Natural killer cell (primary cell): Measurements from ENCODE around the gene CRIM1. TPM values are rescaled to one million over a fixed set of nuclear protein-coding genes. Genes with fewer than 3 reads are reported as not detected.

Source experiments
- ATAC-seq, 3 donors: fragments of 150-1000 bp in 2 of 3; fragments of 200-7000 bp in 1 of 3; cut with Tn5 transposase; 1 replicate in 1 of 3; 2 replicates in 2 of 3; pipeline ENCODE4 v1.10.0; 2021; ENCODE audit warnings: mild to moderate bottlenecking in 2 of 3, moderate library complexity in 2 of 3
- DNase-seq, 2 donors: peaks; one replicate each; pipeline versions ENCODE4 v3.0.0 to v3.0.0-alpha.2; 2013 to 2021; ENCODE audit warnings: mixed read lengths in 1 of 2
- H3K27ac ChIP-seq: one replicate; pipeline ENCODE4 v1.5.1; 2013; ENCODE audit warnings: mild to moderate bottlenecking, low read length
- H3K27me3 ChIP-seq: one replicate; pipeline ENCODE4 v1.6.1; 2013; ENCODE audit warnings: low read length; ENCODE audit not compliant: control insufficient read depth, insufficient read depth
- H3K36me3 ChIP-seq: one replicate; pipeline ENCODE4 v1.6.1; 2013; ENCODE audit warnings: low read length; ENCODE audit not compliant: control insufficient read depth, insufficient read depth
- H3K4me1 ChIP-seq: one replicate; pipeline ENCODE4 v1.6.1; 2013; ENCODE audit warnings: low read length; ENCODE audit not compliant: control insufficient read depth, insufficient read depth
- H3K4me3 ChIP-seq: one replicate; pipeline ENCODE4 v1.5.1; 2013; ENCODE audit warnings: low read length
- H3K9me3 ChIP-seq: one replicate; pipeline ENCODE4 v1.6.1; 2013; ENCODE audit warnings: low read length; ENCODE audit not compliant: control insufficient read depth, insufficient read depth
- H3K27ac Mint-ChIP-seq, 2 donors: one replicate each; pipeline ENCODE4 v1.8.0; 2022; ENCODE audit warnings: mild to moderate bottlenecking in 2 of 2, mixed read lengths in 2 of 2, moderate library complexity in 1 of 2
- H3K27me3 Mint-ChIP-seq, 2 donors: one replicate each; pipeline ENCODE4 v1.8.0; 2022; ENCODE audit warnings: low read depth in 2 of 2, mixed read lengths in 2 of 2
- H3K36me3 Mint-ChIP-seq: one replicate; pipeline ENCODE4 v1.8.0; 2022; ENCODE audit warnings: mixed read lengths
- H3K4me1 Mint-ChIP-seq, 2 donors: one replicate each; pipeline ENCODE4 v1.8.0; 2022; ENCODE audit warnings: mixed read lengths in 2 of 2
- H3K4me3 Mint-ChIP-seq: one replicate; pipeline ENCODE4 v1.8.0; 2022; ENCODE audit warnings: mild to moderate bottlenecking, moderate library complexity, mixed read lengths
- H3K9me3 Mint-ChIP-seq, 2 donors: one replicate each; pipeline ENCODE4 v1.8.0; 2022; ENCODE audit warnings: mixed read lengths in 2 of 2
- CTCF ChIP-seq: fragments of 200-600 bp; IDR thresholded peaks from one replicate; pipeline ENCODE4 v1.8.0; 2022; ENCODE audit warnings: antibody characterized with exemption
- whole genome bisulfite sequencing: methylation state at CpG from one replicate; pipeline ENCODE4 v1.1.7; 2013; ENCODE audit warnings: missing lambda C conversion rate; ENCODE audit not compliant: insufficient coverage; 5-methylcytosine and 5-hydroxymethylcytosine counted together
- intact Hi-C: fragments of 100-400 bp; cut with micrococcal nuclease; formaldehyde crosslinking; loops from one replicate; pipeline ENCODE4 v1.14.2; 2022
- total RNA-seq, 4 donors: library from RNA; stranded (reverse); fragments of 120-200 nt in 1 of 4; gene quantifications; one replicate each; pipeline versions ENCODE4 v1.2.3 to v1.2.4, GENCODE V29; 2013 to 2022

The CRIM1 gene
- total RNA-seq, 3 donors from 2014 or later (not counting 1 experiment from before 2014, with no cell fraction given): 19.3 to 34.1 (median 32.9) TPM

- Mint-ChIP-seq H3K36me3 (peaks cover under 1% of the 10 kb centered on the region), H3K27me3 (no peaks in the 10 kb centered on the region), H3K27ac (no peak overlapping the region), H3K4me3 (no peak overlapping the region), H3K9me3 (no peaks in the 10 kb centered on the region), H3K4me1 (peaks cover 6 to 22% of the 10 kb centered on the region in 2 donors)
- H3K27me3 ChIP-seq: no peaks in the 10 kb centered on the region
- DNase-seq (no peak), ATAC-seq (no peak)
- WGBS: 88% methylated on average over 2 of the region's 6 CpGs
- intact Hi-C loops: no loop called here
- no peak overlapping the region for H3K27ac ChIP-seq
- H3K9me3 ChIP-seq: no peaks in the 10 kb centered on the region
- H3K4me3 ChIP-seq: no peak overlapping the region
- H3K4me1 ChIP-seq: no peaks in the 10 kb centered on the region
- TF ChIP-seq CTCF: no peak
- peaks cover 19% of the 10 kb centered on the region for H3K36me3 ChIP-seq
These were observed 212.3 kb downstream of the CRIM1 start for GRCh38 chr2:36567711-36568408.

DNA sequence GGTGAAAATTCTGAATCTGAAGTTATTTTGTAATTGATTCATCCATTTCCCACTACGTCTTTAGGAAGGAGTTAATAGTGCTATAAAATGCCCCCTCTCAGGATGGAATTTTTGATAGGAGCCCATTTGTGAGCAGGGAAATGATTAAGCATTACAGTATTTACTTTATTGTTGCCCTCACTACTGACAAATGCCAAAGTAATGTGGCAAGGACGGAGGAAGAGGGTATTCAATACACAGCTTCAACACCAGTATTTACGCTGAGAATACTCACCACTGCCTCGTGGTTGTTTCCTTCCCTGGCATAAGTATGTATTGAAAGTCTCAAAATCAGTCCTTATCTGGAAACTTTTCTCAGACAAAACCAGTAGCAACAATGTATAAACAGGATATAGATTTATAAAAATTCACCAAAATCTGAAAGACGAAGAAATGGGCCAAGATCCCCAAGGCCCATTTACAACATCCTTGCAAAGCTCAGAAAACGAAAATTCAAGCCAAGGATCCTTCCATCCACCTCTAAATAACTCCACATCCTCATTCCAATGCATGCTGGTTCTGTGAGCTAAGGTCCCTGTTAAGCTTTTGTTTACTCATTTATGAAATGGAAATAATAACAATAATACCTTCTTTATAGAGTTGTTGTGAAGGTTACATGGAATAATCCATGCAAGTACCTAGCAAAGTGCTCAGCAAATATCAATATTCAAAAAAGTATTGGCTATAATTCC is 213.1 kb downstream of the CRIM1 start:
- TF ChIP-seq CTCF: no peak
- H3K36me3 ChIP-seq: peaks cover 17% of the 10 kb centered on the region
- intact Hi-C loops: no loop called here

GRCh38 chr2:36569267-36569856 is 213.8 kb downstream of the CRIM1 start:
- no peaks in the 10 kb centered on the region for H3K27me3 ChIP-seq
- peaks cover 11% of the 10 kb centered on the region for H3K36me3 Mint-ChIP-seq
- WGBS: 88% methylated on average over 2 of the region's 3 CpGs
- peaks cover 20% of the 10 kb centered on the region for H3K36me3 ChIP-seq
- H3K4me1 Mint-ChIP-seq: peaks cover 0 to 13% of the 10 kb centered on the region in 2 donors
- H3K4me1 ChIP-seq: no peaks in the 10 kb centered on the region
- no peak overlapping the region for H3K4me3 ChIP-seq
- no peak for ATAC-seq
- no peaks in the 10 kb centered on the region for H3K9me3 ChIP-seq
- H3K27ac ChIP-seq: no peak overlapping the region
- no peaks in the 10 kb centered on the region for H3K9me3 Mint-ChIP-seq
- no peak overlapping the region for H3K27ac Mint-ChIP-seq
- H3K27me3 Mint-ChIP-seq: no peaks in the 10 kb centered on the region
- TF ChIP-seq CTCF: no peak
- no peak overlapping the region for H3K4me3 Mint-ChIP-seq
- no peak for DNase-seq
- intact Hi-C loops: no loop called here

More for the DNA sequence above, 213.1 kb downstream of the CRIM1 start:
- Mint-ChIP-seq H3K27ac (no peak overlapping the region), H3K9me3 (no peaks in the 10 kb centered on the region), H3K4me3 (no peak overlapping the region), H3K27me3 (no peaks in the 10 kb centered on the region), H3K4me1 (peaks cover 4 to 19% of the 10 kb centered on the region in 2 donors), H3K36me3 (peaks cover 9% of the 10 kb centered on the region)
- Histone ChIP-seq H3K4me1 (no peaks in the 10 kb centered on the region), H3K4me3 (no peak overlapping the region), H3K27me3 (no peaks in the 10 kb centered on the region), H3K27ac (no peak overlapping the region), H3K9me3 (no peaks in the 10 kb centered on the region)
- 85% methylated on average over 3 of the region's 6 CpGs for WGBS
- DNase-seq (no peak), ATAC-seq (no peak)
